GM12892 (cell line): Measurements from ENCODE around the gene TAF11L11.

Source experiments
- POLR2A ChIP-seq: IDR thresholded peaks from 2 replicates; pipeline ENCODE4 v1.6.1; 2011; ENCODE audit warnings: low read depth, low read length, control low read depth
- POLR2AphosphoS5 ChIP-seq: IDR thresholded peaks from 2 replicates; pipeline ENCODE4 v1.6.1; 2011; ENCODE audit warnings: low read depth, low read length, control low read depth

DNA sequence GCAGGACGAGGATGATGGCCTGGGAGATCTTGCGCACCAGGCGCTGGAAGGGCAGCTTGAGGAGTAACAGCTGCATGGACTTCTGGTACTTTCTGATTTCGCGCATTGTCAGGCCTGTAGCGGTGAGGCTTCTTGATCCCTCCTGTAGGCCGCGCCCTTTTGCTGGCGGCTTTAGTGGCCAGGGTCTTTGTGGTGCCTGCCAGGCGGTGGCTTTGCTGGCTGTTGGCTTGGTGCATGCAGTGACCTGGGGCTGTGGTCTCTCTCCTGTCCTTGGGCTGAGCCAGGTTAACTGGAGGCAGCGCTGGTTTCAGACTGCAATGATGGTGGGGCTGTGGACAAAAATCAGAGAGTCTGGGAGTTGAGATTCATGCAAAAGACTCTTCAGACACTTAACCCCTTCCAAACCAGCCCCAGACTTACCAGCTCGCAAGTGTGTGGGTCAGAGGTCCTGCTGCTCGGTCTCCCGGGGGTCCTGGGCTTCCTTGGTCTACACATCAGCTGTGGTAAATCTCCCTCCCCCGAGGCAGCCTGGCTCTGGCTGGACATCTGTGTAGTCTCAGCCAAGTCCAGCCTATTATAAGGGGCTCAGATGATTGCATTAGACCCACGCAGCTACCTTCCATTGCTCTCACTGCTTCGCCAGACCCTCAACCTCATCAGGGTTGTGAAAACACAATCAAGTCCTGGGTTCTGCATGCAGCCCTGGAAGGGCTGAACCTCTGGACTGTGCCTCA is 11.1 kb downstream of the TAF11L11 start:
- no peak for TF ChIP-seq POLR2A
- TF ChIP-seq POLR2AphosphoS5 = no peak
